BLaER1 (cell line): Measurements from ENCODE around the gene CLTB.

ENCODE experiments used
- H3K27ac ChIP-seq: shearing (Covaris generic); formaldehyde crosslinking; 2 replicates; pipeline ENCODE4 v1.8.1; 2022
- H3K27me3 ChIP-seq: shearing (Covaris generic); formaldehyde crosslinking; 2 replicates; pipeline ENCODE4 v1.8.1; 2022
- H3K36me3 ChIP-seq: shearing (Covaris generic); formaldehyde crosslinking; 2 replicates; pipeline ENCODE4 v1.8.1; 2022
- H3K4me1 ChIP-seq: shearing (Covaris generic); formaldehyde crosslinking; 2 replicates; pipeline ENCODE4 v1.8.1; 2022
- H3K4me2 ChIP-seq: shearing (Covaris generic); formaldehyde crosslinking; 2 replicates; pipeline ENCODE4 v1.8.1; 2022
- H3K4me3 ChIP-seq: shearing (Covaris generic); formaldehyde crosslinking; 2 replicates; pipeline ENCODE4 v1.8.1; 2022
- H3K9ac ChIP-seq: shearing (Covaris generic); formaldehyde crosslinking; 2 replicates; pipeline ENCODE4 v1.8.1; 2022
- H3K9me3 ChIP-seq: shearing (Covaris generic); formaldehyde crosslinking; 2 replicates; pipeline ENCODE4 v1.8.1; 2022
- H4K20me1 ChIP-seq: shearing (Covaris generic); formaldehyde crosslinking; 2 replicates; pipeline ENCODE4 v1.8.1; 2022
- Cebpa-rat ChIP-seq: shearing (Covaris generic); IDR thresholded peaks from 2 replicates; pipeline ENCODE4 v1.8.1; 2022

Gene CLTB

GRCh38 chr5:176394881-176395675, 21.3 kb downstream of the CLTB start:
- H3K4me1 ChIP-seq: peaks cover 11% of the 10 kb centered on the region
- no peaks in the 10 kb centered on the region for H4K20me1 ChIP-seq
- TF ChIP-seq Cebpa-rat: no peak
- no peak overlapping the region for H3K27ac ChIP-seq
- no peak overlapping the region for H3K9ac ChIP-seq
- H3K27me3 ChIP-seq: no peaks in the 10 kb centered on the region
- no peaks in the 10 kb centered on the region for H3K9me3 ChIP-seq
- H3K4me3 ChIP-seq: no peak overlapping the region
- H3K36me3 ChIP-seq: peaks cover 63% of the 10 kb centered on the region
- H3K4me2 ChIP-seq: no peak overlapping the region

- no peak for TF ChIP-seq Cebpa-rat
- H3K36me3 ChIP-seq: peaks cover 62% of the 10 kb centered on the region
- no peak overlapping the region for H3K4me2 ChIP-seq
- peaks cover 17% of the 10 kb centered on the region for H3K4me1 ChIP-seq
- no peak overlapping the region for H3K4me3 ChIP-seq
- H3K27ac ChIP-seq: no peak overlapping the region
- no peaks in the 10 kb centered on the region for H3K27me3 ChIP-seq
- no peaks in the 10 kb centered on the region for H4K20me1 ChIP-seq
- no peak overlapping the region for H3K9ac ChIP-seq
- no peaks in the 10 kb centered on the region for H3K9me3 ChIP-seq
These were observed 22.2 kb downstream of the CLTB start for GRCh38 chr5:176394096-176394495.

- H3K36me3 ChIP-seq: peaks cover 58% of the 10 kb centered on the region
- no peak overlapping the region for H3K4me3 ChIP-seq
- peaks cover 18% of the 10 kb centered on the region for H3K4me1 ChIP-seq
- H3K27me3 ChIP-seq: no peaks in the 10 kb centered on the region
- peaks cover 2% of the 10 kb centered on the region for H4K20me1 ChIP-seq
- H3K9me3 ChIP-seq: no peaks in the 10 kb centered on the region
- H3K9ac ChIP-seq: no peak overlapping the region
- H3K27ac ChIP-seq: no peak overlapping the region
- no peak overlapping the region for H3K4me2 ChIP-seq
- no peak for TF ChIP-seq Cebpa-rat
These were observed 23.8 kb downstream of the CLTB start for GRCh38 chr5:176392526-176392925.

- no peak overlapping the region for H3K9ac ChIP-seq
- no peak overlapping the region for H3K4me3 ChIP-seq
- H3K4me1 ChIP-seq: peaks cover 24% of the 10 kb centered on the region
- no peaks in the 10 kb centered on the region for H3K9me3 ChIP-seq
- H3K36me3 ChIP-seq: peaks cover 60% of the 10 kb centered on the region
- H3K27me3 ChIP-seq: no peaks in the 10 kb centered on the region
- no peak for TF ChIP-seq Cebpa-rat
- 0 out of 2 replicates have a peak overlapping the region, but pooled peaks have one; percentile 1 for H3K27ac ChIP-seq
- H3K4me2 ChIP-seq: no peak overlapping the region
- H4K20me1 ChIP-seq: peaks cover 7% of the 10 kb centered on the region
These were observed 24.3 kb downstream of the CLTB start for GRCh38 chr5:176391999-176392398.

- H3K27me3 ChIP-seq: no peaks in the 10 kb centered on the region
- H3K4me3 ChIP-seq: no peak overlapping the region
- no peak overlapping the region for H3K9ac ChIP-seq
- no peaks in the 10 kb centered on the region for H3K9me3 ChIP-seq
- H3K4me2 ChIP-seq: no peak overlapping the region
- H3K4me1 ChIP-seq: peaks cover 29% of the 10 kb centered on the region
- peaks cover 61% of the 10 kb centered on the region for H3K36me3 ChIP-seq
- H4K20me1 ChIP-seq: peaks cover 12% of the 10 kb centered on the region
- TF ChIP-seq Cebpa-rat: no peak
- no peak overlapping the region for H3K27ac ChIP-seq
These were observed 24.9 kb downstream of the CLTB start for GRCh38 chr5:176391479-176391878.

GRCh38 chr5:176389135-176390123, 26.9 kb downstream of the CLTB start:
- Histone ChIP-seq H4K20me1 (peaks cover 33% of the 10 kb centered on the region), H3K9me3 (no peaks in the 10 kb centered on the region), H3K4me1 (peaks cover 46% of the 10 kb centered on the region), H3K27ac (peak overlapping the region; percentile 96), H3K4me3 (peak overlapping the region; percentile 95), H3K27me3 (no peaks in the 10 kb centered on the region), H3K4me2 (peak overlapping the region; percentile 88), H3K36me3 (peaks cover 70% of the 10 kb centered on the region), H3K9ac (peak overlapping the region; percentile 98)
- TF ChIP-seq Cebpa-rat: no peak

- peak within 1 kb of the TSS; percentile 96 for H3K27ac ChIP-seq
- H3K4me3 ChIP-seq: peak within 1 kb of the TSS; percentile 95
- peak within 1 kb of the TSS; percentile 98 for H3K9ac ChIP-seq
- H3K9me3 ChIP-seq: no peaks in the 10 kb centered on the region
- H4K20me1 ChIP-seq: peaks cover 41% of the 10 kb centered on the region
- H3K4me2 ChIP-seq: peak within 1 kb of the TSS; percentile 90
- peaks cover 46% of the 10 kb centered on the region for H3K4me1 ChIP-seq
- no peaks in the 10 kb centered on the region for H3K27me3 ChIP-seq
- peaks cover 72% of the 10 kb centered on the region for H3K36me3 ChIP-seq
- TF ChIP-seq Cebpa-rat: no peak
These were observed 27.8 kb downstream of the CLTB start, which contains the start of the genes HIGD2A and NOP16 for GRCh38 chr5:176388444-176389134. HIGD2A (plus strand) TSS chr5:176388751; CDS start chr5:176388820, 69 bp downstream. NOP16 (minus strand) TSS chr5:176388598; CDS start chr5:176388539, 59 bp downstream.

GRCh38 chr5:176388003-176388443, 28.3 kb downstream of the CLTB start:
- H3K4me3 ChIP-seq: peak overlapping the region; percentile 95
- peaks cover 46% of the 10 kb centered on the region for H3K4me1 ChIP-seq
- H3K27me3 ChIP-seq: no peaks in the 10 kb centered on the region
- no peaks in the 10 kb centered on the region for H3K9me3 ChIP-seq
- peak overlapping the region; percentile 98 for H3K9ac ChIP-seq
- H3K36me3 ChIP-seq: peaks cover 72% of the 10 kb centered on the region
- TF ChIP-seq Cebpa-rat: no peak
- H3K27ac ChIP-seq: peak overlapping the region; percentile 96
- H4K20me1 ChIP-seq: peaks cover 47% of the 10 kb centered on the region
- H3K4me2 ChIP-seq: peak overlapping the region; percentile 90

- peak overlapping the region; percentile 98 for H3K9ac ChIP-seq
- peaks cover 46% of the 10 kb centered on the region for H3K4me1 ChIP-seq
- no peaks in the 10 kb centered on the region for H3K27me3 ChIP-seq
- H3K27ac ChIP-seq: peak overlapping the region; percentile 96
- H3K9me3 ChIP-seq: no peaks in the 10 kb centered on the region
- peaks cover 52% of the 10 kb centered on the region for H4K20me1 ChIP-seq
- H3K4me2 ChIP-seq: peak overlapping the region; percentile 90
- peaks cover 72% of the 10 kb centered on the region for H3K36me3 ChIP-seq
- TF ChIP-seq Cebpa-rat: no peak
- peak overlapping the region; percentile 95 for H3K4me3 ChIP-seq
These were observed 28.9 kb downstream of the CLTB start for GRCh38 chr5:176387384-176387925.
